SK-N-SH treated with all-trans-retinoic acid at 6 μM for 48 hours (cell line): ENCODE measurements around the gene ABI3.

Source experiments
- OSR1 ChIP-seq: fragments of 250-450 bp; sonication (Bioruptor Pico); IDR thresholded peaks from 2 replicates; pipeline ENCODE4 v1.8.0; 2022; ENCODE audit warnings: moderate library complexity, mild to moderate bottlenecking, inconsistent platforms
- PATZ1 ChIP-seq: fragments of 250-450 bp; sonication (Bioruptor Pico); IDR thresholded peaks from 2 replicates; pipeline ENCODE4 v1.8.0; 2020; ENCODE audit warnings: mild to moderate bottlenecking, moderate library complexity, borderline replicate concordance
- RARB ChIP-seq: fragments of 250-450 bp; sonication (Bioruptor Pico); IDR thresholded peaks from 2 replicates; pipeline ENCODE4 v1.8.0; 2021; ENCODE audit warnings: mild to moderate bottlenecking, moderate library complexity
- ZC3H10 ChIP-seq: fragments of 250-450 bp; sonication (Bioruptor Pico); IDR thresholded peaks from 2 replicates; pipeline ENCODE4 v1.5.1; 2021; ENCODE audit warnings: mild to moderate bottlenecking, moderate library complexity
- ZFP3 ChIP-seq: fragments of 250-450 bp; sonication (Bioruptor Pico); IDR thresholded peaks from 2 replicates; pipeline ENCODE4 v1.5.0; 2020; ENCODE audit warnings: mild to moderate bottlenecking, moderate library complexity
- ZNF8 ChIP-seq: fragments of 450-650 bp; formaldehyde crosslinking; IDR thresholded peaks from 2 replicates; pipeline ENCODE4 v1.5.0; 2020; ENCODE audit warnings: mild to moderate bottlenecking, moderate library complexity

GRCh38 chr17:49266233-49266632 is 55.7 kb downstream of the ABI3 start:
- TF ChIP-seq ZC3H10 (CRISPR knock-in tag) (no peak), ZNF8 (CRISPR knock-in tag) (no peak), ZFP3 (CRISPR knock-in tag) (no peak), RARB (CRISPR knock-in tag) (no peak), PATZ1 (CRISPR knock-in tag) (no peak), OSR1 (CRISPR knock-in tag) (no peak)
